ENCODE measurements around the gene HINFP.
A peak's percentile ranks its signal among the peaks of the same experiment; 100 is the strongest.

- TF ChIP-seq POLR2A (IDR thresholded peaks at IDR 0.05), result peak in 2 of 4 donors; percentile 13 to 39
- TF ChIP-seq, protein P1, sequence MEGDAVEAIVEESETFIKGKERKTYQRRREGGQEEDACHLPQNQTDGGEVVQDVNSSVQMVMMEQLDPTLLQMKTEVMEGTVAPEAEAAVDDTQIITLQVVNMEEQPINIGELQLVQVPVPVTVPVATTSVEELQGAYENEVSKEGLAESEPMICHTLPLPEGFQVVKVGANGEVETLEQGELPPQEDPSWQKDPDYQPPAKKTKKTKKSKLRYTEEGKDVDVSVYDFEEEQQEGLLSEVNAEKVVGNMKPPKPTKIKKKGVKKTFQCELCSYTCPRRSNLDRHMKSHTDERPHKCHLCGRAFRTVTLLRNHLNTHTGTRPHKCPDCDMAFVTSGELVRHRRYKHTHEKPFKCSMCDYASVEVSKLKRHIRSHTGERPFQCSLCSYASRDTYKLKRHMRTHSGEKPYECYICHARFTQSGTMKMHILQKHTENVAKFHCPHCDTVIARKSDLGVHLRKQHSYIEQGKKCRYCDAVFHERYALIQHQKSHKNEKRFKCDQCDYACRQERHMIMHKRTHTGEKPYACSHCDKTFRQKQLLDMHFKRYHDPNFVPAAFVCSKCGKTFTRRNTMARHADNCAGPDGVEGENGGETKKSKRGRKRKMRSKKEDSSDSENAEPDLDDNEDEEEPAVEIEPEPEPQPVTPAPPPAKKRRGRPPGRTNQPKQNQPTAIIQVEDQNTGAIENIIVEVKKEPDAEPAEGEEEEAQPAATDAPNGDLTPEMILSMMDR (IDR thresholded peaks at IDR 0.05), result no peak
These were observed 47.9 kb downstream of the HINFP start for GRCh38 chr11:119169282-119169719.
